SH-SY5Y (cell line): Measurements from ENCODE around the gene NCKAP5.

Experiments used
- GATA2 ChIP-seq: IDR thresholded peaks from 2 replicates; pipeline ENCODE4 v1.6.1; 2011; ENCODE audit warnings: mild to moderate bottlenecking, low read depth, low read length
- GATA3 ChIP-seq: IDR thresholded peaks from 2 replicates; pipeline ENCODE4 v1.6.1; 2011; ENCODE audit warnings: low read depth, mild to moderate bottlenecking, low read length, moderate library complexity

- TF ChIP-seq GATA2 (no peak), GATA3 (no peak)
Measured at GRCh38 chr2:132750606-132751005, 817.7 kb downstream of the NCKAP5 start.
